Choroid plexus epithelial cell (primary cell): Measurements from ENCODE around the gene NIBAN1.
"Not testable (repeated sequence)": the region's sequence is repeated elsewhere in the genome, so short reads cannot be mapped to it uniquely, and the experiment has no call there.

Source experiments
- DNase-seq: peaks from one replicate; pipeline ENCODE4 v3.0.0-alpha.2; 2010; ENCODE audit warnings: low read depth
- H3K4me3 ChIP-seq: 2 replicates; pipeline ENCODE4 v1.5.1; 2011; ENCODE audit warnings: low read depth, mild to moderate bottlenecking, control low read depth, low read length, moderate library complexity
- TF ChIP-seq, protein P1 (sequence below): conservative IDR thresholded peaks from 2 replicates; pipeline ENCODE4 v1.5.1; 2011; ENCODE audit warnings: low read depth, mild to moderate bottlenecking, control low read depth, inconsistent platforms, low read length, moderate library complexity

NIBAN1 gene

DNA sequence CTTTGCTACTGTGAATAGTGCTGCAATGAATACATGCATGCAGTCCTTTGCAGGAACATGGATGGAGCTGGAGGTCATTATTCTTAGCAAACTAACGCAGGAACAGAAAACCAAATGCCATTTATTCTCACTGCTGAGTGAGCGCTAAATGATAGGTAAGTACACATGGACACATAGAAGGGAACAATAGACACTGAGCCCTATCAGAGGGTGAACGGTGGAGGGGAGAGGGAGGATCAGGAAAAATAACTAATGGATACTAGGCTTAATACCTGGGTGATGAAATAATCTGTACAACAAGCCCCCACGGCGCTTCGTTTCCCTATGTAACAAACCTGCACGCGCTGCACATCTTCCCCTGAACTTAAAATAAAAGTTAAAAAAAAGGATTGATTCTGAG, 8.9 kb downstream of the NIBAN1 start:
- TF ChIP-seq, protein P1, sequence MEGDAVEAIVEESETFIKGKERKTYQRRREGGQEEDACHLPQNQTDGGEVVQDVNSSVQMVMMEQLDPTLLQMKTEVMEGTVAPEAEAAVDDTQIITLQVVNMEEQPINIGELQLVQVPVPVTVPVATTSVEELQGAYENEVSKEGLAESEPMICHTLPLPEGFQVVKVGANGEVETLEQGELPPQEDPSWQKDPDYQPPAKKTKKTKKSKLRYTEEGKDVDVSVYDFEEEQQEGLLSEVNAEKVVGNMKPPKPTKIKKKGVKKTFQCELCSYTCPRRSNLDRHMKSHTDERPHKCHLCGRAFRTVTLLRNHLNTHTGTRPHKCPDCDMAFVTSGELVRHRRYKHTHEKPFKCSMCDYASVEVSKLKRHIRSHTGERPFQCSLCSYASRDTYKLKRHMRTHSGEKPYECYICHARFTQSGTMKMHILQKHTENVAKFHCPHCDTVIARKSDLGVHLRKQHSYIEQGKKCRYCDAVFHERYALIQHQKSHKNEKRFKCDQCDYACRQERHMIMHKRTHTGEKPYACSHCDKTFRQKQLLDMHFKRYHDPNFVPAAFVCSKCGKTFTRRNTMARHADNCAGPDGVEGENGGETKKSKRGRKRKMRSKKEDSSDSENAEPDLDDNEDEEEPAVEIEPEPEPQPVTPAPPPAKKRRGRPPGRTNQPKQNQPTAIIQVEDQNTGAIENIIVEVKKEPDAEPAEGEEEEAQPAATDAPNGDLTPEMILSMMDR: no peak
- H3K4me3 ChIP-seq: no peak overlapping the region
- DNase-seq: no peak

DNA sequence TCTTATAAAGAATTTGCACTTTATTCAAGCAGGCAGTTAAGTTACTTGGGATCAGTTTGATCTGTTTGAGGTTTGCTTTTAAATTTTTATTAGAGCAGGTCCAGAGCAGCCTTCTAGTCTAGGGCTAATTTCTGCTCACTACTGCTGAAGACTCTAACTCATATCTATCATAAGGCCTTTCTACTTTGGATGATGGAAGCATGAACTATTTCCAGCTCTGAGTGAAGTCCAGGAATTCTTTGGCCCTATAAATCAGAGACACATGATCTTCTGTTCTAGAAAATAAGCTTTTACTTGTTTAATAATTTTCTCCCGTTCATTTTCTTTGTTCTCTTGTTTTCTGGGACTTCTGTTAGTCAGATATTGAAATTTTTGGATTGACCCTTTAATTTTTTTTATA, 14.7 kb downstream of the NIBAN1 start:
- H3K4me3 ChIP-seq: no peak overlapping the region
- no peak for DNase-seq
- TF ChIP-seq, protein P1: no peak

DNA sequence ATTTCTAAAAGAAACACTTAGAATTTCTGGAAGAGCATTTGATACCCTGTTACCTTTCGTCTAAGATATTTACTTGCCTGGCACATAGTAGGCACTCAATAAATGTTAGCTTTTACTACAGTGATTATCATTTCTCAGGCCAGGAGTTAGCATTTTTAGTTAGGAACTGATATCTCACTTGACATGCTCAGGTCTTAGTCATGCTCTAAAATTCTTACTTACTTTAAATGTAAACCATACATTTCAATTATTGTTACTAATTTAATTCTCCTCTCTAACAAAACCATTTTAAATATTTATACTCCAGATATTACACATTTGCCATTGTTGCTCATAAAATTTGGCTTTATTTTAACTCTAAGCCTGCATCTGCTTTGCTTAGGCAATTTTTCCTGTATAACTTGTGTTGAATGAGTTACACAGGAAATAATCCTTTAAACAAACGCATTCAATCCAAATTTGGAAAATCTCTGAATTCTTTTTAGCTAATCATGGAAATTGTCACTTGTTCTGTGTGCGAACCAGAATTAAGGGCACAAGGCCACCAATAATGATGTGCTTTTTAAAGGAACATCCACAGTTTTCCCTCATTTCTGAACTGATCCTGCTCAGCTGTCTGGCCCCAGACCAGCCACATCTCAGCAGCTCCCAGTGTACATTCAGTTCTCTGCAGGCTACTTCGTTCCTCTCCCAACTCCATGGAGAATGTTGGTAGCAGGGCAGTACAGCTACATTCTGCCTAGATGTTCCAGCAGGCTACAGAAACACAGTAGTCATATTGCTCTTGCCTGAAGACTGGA, 15.6 kb downstream of the NIBAN1 start:
- no peak overlapping the region for H3K4me3 ChIP-seq
- TF ChIP-seq, protein P1: no peak
- no peak for DNase-seq

DNA sequence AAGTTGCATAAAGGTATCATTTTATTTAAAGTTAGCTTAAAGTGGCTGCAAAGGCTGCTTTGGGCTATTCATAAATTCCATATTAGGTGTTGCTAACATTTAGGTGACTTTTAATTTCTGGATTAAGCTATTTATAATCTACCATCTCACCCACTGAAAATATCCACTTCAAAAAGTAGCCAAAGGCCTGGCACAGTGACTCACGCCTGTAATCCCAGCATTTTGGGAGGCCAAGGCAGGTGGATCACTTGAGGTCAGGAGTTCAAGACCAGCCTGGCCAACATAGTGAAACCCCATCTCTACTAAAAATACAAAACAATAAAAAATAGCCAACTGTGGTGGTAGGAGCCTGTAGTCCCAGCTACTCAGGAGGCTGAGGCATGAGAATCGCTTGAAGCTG, 16.4 kb downstream of the NIBAN1 start:
- not testable (repeated sequence) for DNase-seq, H3K4me3 ChIP-seq

DNA sequence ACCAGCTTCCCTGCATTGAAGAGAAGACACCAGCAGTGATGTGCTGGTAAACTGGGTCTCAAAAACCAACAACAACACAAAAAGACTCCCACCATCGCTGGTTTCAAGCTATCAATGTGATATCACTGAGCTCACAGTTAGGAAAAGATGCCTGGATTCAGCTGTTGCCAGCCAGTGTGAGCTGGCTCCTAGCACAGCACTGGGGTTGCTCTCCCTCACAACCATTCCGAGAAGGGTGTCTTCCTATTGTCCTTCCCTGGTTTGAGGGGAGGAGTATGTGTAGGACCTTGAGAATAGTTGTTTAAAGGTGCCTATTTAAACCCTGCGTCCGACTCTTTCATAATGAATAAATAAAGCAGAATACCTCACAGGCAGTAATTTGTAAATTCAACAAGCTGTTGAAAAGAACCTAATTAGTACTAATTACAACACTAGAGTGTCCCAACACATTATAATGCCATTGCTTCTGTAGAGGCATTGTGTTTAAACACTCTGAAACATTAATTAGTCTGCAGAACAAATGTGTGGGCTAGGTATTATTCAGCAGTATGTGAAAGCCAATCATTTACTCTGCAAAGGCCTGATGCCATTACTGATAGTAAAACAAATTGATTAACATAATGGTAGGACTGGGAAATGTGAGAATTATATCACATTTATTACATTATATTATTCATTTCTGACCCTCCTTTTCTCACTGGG, 17.2 kb downstream of the NIBAN1 start:
- no peak for DNase-seq
- no peak overlapping the region for H3K4me3 ChIP-seq
- TF ChIP-seq, protein P1: no peak

DNA sequence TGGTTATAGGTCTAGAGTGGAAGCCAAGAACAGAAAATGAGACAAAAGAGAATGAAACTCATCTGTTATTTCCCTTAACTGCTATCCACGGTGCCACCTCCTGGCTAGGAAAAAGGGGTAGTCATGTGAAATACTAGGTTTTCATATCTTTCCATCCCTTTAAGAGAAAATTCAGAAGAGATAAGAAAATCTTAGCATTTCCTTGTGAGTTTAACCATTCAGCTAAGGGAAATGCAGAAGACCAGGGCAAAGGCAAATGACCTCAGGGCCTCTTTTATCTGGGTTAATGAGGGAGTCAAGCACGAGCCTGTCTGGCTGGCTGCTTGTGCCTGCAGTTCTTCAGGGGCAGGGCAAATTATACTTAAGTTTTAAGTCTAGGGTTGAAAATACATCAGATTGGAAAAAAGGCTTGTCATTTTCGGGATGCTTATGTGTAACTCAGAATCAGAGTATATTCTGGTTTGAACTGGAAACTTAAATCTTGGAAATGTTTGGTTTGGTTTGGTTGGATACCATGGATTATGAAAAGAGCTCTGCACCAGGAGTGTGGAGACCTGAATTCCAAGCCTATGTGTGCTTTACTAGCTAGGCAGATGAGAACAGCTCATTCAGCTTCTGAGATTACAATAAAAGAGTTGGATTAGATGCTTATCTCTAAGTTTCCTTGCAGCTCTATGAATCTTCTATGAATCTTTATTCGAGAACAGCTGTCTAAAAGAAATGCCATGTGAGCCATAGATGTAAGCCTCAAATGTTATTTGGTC, 19.9 kb downstream of the NIBAN1 start:
- TF ChIP-seq, protein P1: peak; percentile 28
- no peak overlapping the region for H3K4me3 ChIP-seq
- no peak for DNase-seq

DNA sequence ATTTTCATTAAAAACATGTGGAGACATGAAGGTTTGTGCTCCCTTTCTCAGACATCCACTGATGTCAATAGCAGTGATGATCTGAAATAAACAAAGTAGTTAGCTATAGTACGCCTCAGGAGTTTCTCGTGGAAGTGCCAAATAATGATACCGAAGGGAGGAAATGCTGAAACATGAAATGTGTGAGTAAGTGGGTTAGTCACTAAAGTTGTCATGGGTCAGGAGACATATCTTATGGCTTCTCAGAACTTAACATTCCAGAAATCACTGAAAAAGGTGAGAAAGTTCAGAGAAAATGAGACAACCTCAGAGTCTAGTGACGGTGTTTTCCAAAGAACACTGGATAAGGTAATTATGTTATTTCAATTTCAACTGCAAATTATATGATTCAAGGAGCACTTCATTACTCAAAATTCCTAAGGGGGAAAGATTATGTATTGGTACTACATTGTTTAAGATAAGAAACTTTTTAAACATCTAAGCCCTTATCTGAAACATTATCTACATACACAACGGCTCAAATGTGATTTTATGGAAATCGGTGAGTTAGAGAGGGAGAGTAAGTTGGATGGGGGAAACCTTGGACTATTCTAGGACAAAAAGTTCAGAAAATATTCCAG, 20.6 kb downstream of the NIBAN1 start:
- TF ChIP-seq, protein P1: no peak
- DNase-seq: peak; percentile 73
- H3K4me3 ChIP-seq: no peak overlapping the region
